HCT116 (cell line): ENCODE data around the gene SEC16A.

Experiments used
- CTCF ChIP-seq, 3 experiments: fragments of 200-600 bp in 1 of 3; sonication (generic) in 1 of 3; IDR thresholded peaks in 2 of 3; conservative IDR thresholded peaks in 1 of 3; 2 replicates each; pipeline ENCODE4 v1.5.1; 2012 to 2017; ENCODE audit warnings: low read depth in 2 of 3, low read length in 2 of 3, antibody characterized with exemption in 1 of 3, borderline replicate concordance in 1 of 3, control low read depth in 1 of 3, mild to moderate bottlenecking in 1 of 3, mixed read lengths in 1 of 3, mixed run types in 1 of 3, moderate library complexity in 1 of 3; ENCODE audit not compliant: insufficient read depth in 1 of 3
- MAX ChIP-seq: IDR thresholded peaks from 2 replicates; pipeline ENCODE4 v1.6.1; 2012
- POLR2A ChIP-seq: IDR thresholded peaks from 2 replicates; pipeline ENCODE4 v1.7.0; 2011; ENCODE audit warnings: borderline replicate concordance; ENCODE audit not compliant: insufficient read depth, insufficient read length; ENCODE audit errors: extremely low read depth
- POLR2AphosphoS5 ChIP-seq: IDR thresholded peaks from 2 replicates; pipeline ENCODE4 v1.6.1; 2011; ENCODE audit warnings: mild to moderate bottlenecking, low read depth, low read length, moderate library complexity
- REST ChIP-seq: IDR thresholded peaks from 2 replicates; pipeline ENCODE4 v1.6.1; 2012; ENCODE audit warnings: low read depth
- SP1 ChIP-seq: IDR thresholded peaks from 2 replicates; pipeline ENCODE4 v1.6.1; 2012; ENCODE audit warnings: low read depth
- SRF ChIP-seq: IDR thresholded peaks from 2 replicates; pipeline ENCODE4 v1.6.1; 2012; ENCODE audit warnings: low read depth
- YY1 ChIP-seq: IDR thresholded peaks from 2 replicates; pipeline ENCODE4 v1.6.1; 2011; ENCODE audit warnings: low read length, low read depth, moderate library complexity, mild to moderate bottlenecking; ENCODE audit not compliant: insufficient replicate concordance; ENCODE audit errors: extremely low read depth

- TF ChIP-seq CTCF (IDR thresholded peaks at IDR 0.05 in 2 of 3, conservative IDR thresholded peaks at IDR 0.05 in 1 of 3; ENCODE audit: borderline replicate concordance in 1 of 3, insufficient read depth in 1 of 3, low read depth in 2 of 3, low read length in 2 of 3) (no peak), YY1 (no peak), REST (no peak), SP1 (no peak), SRF (no peak), POLR2AphosphoS5 (no peak), POLR2A (no peak), MAX (no peak)
Observed at GRCh38 chr9:136430588-136431234, 52.1 kb downstream of the SEC16A start.
